Neural progenitor cell (in vitro differentiated cells): ENCODE data around the gene HOXA13. TPM values are rescaled to one million over a fixed set of nuclear protein-coding genes. Genes with fewer than 3 reads are reported as not detected.

Source experiments
- DNase-seq: peaks from one replicate; pipeline ENCODE4 v3.0.0-alpha.2; 2016; ENCODE audit warnings: low spot score
- H2AFZ ChIP-seq: fragments of 200-600 bp; sonication (generic); replicated peaks from 2 replicates; pipeline ENCODE4 v1.6.1; 2016; ENCODE audit warnings: antibody characterized with exemption
- H3F3A ChIP-seq: fragments of 200-600 bp; sonication (generic); 2 replicates; pipeline ENCODE4 v1.6.1; 2016; ENCODE audit warnings: antibody characterized with exemption, low read depth
- H3K27ac ChIP-seq: fragments of 200-600 bp; sonication (generic); 2 replicates; pipeline ENCODE4 v1.5.1; 2016; ENCODE audit warnings: mild to moderate bottlenecking
- H3K27me3 ChIP-seq: fragments of 200-600 bp; sonication (generic); 2 replicates; pipeline ENCODE4 v1.6.1; 2016; ENCODE audit warnings: mild to moderate bottlenecking, moderate library complexity
- H3K36me3 ChIP-seq: fragments of 200-600 bp; sonication (generic); 2 replicates; pipeline ENCODE4 v1.5.1; 2016
- H3K4me1 ChIP-seq: fragments of 200-600 bp; sonication (generic); 2 replicates; pipeline ENCODE4 v1.6.1; 2016; ENCODE audit warnings: mixed run types
- H3K4me2 ChIP-seq: fragments of 200-600 bp; sonication (generic); 2 replicates; pipeline ENCODE4 v1.6.1; 2016
- H3K4me3 ChIP-seq: fragments of 200-600 bp; sonication (generic); 2 replicates; pipeline ENCODE4 v1.5.1; 2016
- H3K79me2 ChIP-seq: fragments of 200-600 bp; sonication (generic); 2 replicates; pipeline ENCODE4 v1.6.1; 2016; ENCODE audit warnings: low read depth
- H3K9ac ChIP-seq: fragments of 200-600 bp; sonication (generic); 2 replicates; pipeline ENCODE4 v1.6.1; 2016
- H3K9me3 ChIP-seq: fragments of 200-600 bp; sonication (generic); 2 replicates; pipeline ENCODE4 v1.5.1; 2016; ENCODE audit warnings: low read depth
- H4K20me1 ChIP-seq: fragments of 200-600 bp; sonication (generic); 2 replicates; pipeline ENCODE4 v1.6.1; 2016; ENCODE audit warnings: low read depth
- H3K27ac Mint-ChIP-seq: 3 replicates; pipeline ENCODE4 v1.8.0; 2021; ENCODE audit warnings: mixed read lengths
- H3K27me3 Mint-ChIP-seq: 2 replicates; pipeline ENCODE4 v1.8.0; 2022; ENCODE audit warnings: low read depth, mild to moderate bottlenecking, inconsistent platforms, moderate library complexity, mixed read lengths; ENCODE audit not compliant: insufficient read depth
- H3K36me3 Mint-ChIP-seq: 3 replicates; pipeline ENCODE4 v1.8.0; 2021; ENCODE audit warnings: mixed read lengths
- H3K4me1 Mint-ChIP-seq: 3 replicates; pipeline ENCODE4 v1.8.0; 2021; ENCODE audit warnings: mixed read lengths
- H3K4me3 Mint-ChIP-seq: 3 replicates; pipeline ENCODE4 v1.8.0; 2021; ENCODE audit warnings: mild to moderate bottlenecking, moderate library complexity, mixed read lengths
- H3K9me3 Mint-ChIP-seq: 3 replicates; pipeline ENCODE4 v1.8.0; 2020; ENCODE audit warnings: mixed read lengths
- EZH2 ChIP-seq: fragments of 200-600 bp; sonication (generic); IDR thresholded peaks from 2 replicates; pipeline ENCODE4 v1.6.1; 2017; ENCODE audit warnings: antibody characterized with exemption, mild to moderate bottlenecking, moderate library complexity
- EZH2phosphoT487 ChIP-seq: fragments of 200-600 bp; sonication (generic); IDR thresholded peaks from 2 replicates; pipeline ENCODE4 v1.6.1; 2017; ENCODE audit warnings: antibody characterized with exemption
- total RNA-seq: library from RNA; depleted of rRNA; stranded (reverse); fragments of >200 nt; gene quantifications from 2 replicates; pipeline ENCODE4 v1.2.3, GENCODE V29; 2015; ENCODE audit warnings: low replicate concordance
- TF ChIP-seq, protein P1 (sequence below): fragments of 200-600 bp; sonication (generic); IDR thresholded peaks from 2 replicates; pipeline ENCODE4 v1.5.1; 2017; ENCODE audit warnings: antibody characterized with exemption, mild to moderate bottlenecking

HOXA13 gene
- total RNA-seq, 1 donor from 2014 or later, result not detected

DNA sequence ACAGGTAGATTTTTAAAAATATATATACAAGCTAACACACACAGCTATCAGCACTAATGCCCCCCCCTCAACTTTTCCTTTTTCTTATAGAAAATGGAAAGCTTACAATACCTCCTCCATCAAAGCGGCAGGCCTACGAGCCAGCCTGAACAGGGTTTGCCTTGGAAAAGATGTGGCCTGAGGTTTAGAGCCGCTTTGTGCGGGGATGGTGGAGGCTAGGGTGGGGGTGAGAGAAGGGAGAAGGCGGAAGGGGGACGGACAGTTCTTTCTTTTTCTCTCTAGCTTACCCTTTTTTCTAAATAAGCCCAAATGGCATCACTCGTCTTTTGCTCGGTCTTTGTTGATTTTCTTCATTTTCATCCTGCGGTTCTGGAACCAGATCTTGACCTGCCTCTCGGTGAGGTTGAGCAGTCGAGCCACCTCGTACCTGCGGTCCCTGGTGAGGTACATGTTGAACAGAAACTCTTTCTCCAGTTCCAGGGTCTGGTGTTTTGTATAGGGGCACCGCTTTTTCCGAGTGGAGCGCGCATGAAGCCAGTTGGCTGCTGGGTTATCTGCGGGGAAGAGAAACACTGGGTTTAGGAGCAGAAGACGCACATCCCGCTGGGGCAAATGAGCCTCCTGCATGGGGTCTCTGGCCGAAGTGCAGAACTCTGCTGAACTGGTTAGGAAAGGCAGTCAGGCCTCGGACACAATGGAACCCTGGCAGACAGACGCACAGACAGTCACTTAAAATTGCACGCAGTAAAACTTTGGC is 36.4 kb downstream of the HOXA13 start:
- TF ChIP-seq EZH2phosphoT487, result peak; percentile 53
- TF ChIP-seq EZH2, result peak; percentile 35
- TF ChIP-seq, protein P1, sequence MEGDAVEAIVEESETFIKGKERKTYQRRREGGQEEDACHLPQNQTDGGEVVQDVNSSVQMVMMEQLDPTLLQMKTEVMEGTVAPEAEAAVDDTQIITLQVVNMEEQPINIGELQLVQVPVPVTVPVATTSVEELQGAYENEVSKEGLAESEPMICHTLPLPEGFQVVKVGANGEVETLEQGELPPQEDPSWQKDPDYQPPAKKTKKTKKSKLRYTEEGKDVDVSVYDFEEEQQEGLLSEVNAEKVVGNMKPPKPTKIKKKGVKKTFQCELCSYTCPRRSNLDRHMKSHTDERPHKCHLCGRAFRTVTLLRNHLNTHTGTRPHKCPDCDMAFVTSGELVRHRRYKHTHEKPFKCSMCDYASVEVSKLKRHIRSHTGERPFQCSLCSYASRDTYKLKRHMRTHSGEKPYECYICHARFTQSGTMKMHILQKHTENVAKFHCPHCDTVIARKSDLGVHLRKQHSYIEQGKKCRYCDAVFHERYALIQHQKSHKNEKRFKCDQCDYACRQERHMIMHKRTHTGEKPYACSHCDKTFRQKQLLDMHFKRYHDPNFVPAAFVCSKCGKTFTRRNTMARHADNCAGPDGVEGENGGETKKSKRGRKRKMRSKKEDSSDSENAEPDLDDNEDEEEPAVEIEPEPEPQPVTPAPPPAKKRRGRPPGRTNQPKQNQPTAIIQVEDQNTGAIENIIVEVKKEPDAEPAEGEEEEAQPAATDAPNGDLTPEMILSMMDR, result no peak
- no peaks in the 10 kb centered on the region for H3K4me1 Mint-ChIP-seq
- Histone ChIP-seq H3K27ac (no peak overlapping the region), H3K4me3 (no peak overlapping the region), H3K36me3 (no peaks in the 10 kb centered on the region), H3K4me1 (no peaks in the 10 kb centered on the region), H2AFZ (no peak overlapping the region), H3K9ac (no peak overlapping the region), H3K27me3 (peaks cover 100% of the 10 kb centered on the region), H3K79me2 (no peaks in the 10 kb centered on the region), H3F3A (no peaks in the 10 kb centered on the region), H3K4me2 (no peak overlapping the region), H3K9me3 (no peaks in the 10 kb centered on the region), H4K20me1 (peaks cover 55% of the 10 kb centered on the region)
- peaks cover 3% of the 10 kb centered on the region for H3K9me3 Mint-ChIP-seq
- no peaks in the 10 kb centered on the region for H3K36me3 Mint-ChIP-seq
- H3K27me3 Mint-ChIP-seq, result peaks cover 90% of the 10 kb centered on the region
- H3K4me3 Mint-ChIP-seq, result no peak overlapping the region
- H3K27ac Mint-ChIP-seq, result no peak overlapping the region
- no peak for DNase-seq

DNA sequence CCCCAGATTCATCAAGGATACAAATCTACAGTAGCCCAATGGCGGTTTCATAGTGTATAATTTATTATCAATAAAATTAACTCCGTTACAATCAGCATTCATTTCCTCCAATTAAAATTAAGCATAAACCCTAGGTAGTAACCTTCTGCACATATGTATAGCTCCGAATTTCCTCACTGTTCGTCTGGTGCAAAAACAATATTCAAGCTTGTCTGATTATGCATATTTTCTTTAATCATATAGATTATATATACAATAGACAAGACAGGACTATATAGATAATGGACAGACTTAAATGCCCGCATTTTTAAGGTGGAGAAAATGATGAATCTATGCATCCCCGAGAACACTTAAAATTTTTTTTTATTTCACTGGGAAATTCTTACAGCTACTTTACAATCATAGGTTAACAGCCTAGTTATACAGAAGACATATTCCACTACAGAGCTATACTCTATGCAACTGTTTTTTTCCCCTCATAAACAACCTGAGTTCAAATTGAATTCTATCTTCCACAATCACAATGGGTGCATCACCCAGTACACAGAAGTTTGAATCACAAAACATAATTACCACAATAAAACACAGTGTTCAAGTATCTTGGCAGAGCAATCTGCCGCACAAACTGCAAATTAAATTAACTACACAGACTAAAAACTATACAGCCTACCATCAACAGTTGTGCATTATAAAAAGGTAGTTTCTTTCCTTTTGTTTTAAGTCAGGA is 37.2 kb downstream of the HOXA13 start:
- Histone ChIP-seq H3K27ac (no peak overlapping the region), H3K4me3 (no peak overlapping the region), H3K4me2 (no peak overlapping the region), H3K4me1 (no peaks in the 10 kb centered on the region), H3F3A (no peaks in the 10 kb centered on the region), H2AFZ (no peak overlapping the region), H3K9me3 (no peaks in the 10 kb centered on the region), H3K9ac (no peak overlapping the region), H4K20me1 (peaks cover 55% of the 10 kb centered on the region), H3K36me3 (no peaks in the 10 kb centered on the region), H3K79me2 (no peaks in the 10 kb centered on the region), H3K27me3 (peaks cover 100% of the 10 kb centered on the region)
- H3K4me1 Mint-ChIP-seq, result no peaks in the 10 kb centered on the region
- H3K27ac Mint-ChIP-seq, result no peak overlapping the region
- no peak overlapping the region for H3K4me3 Mint-ChIP-seq
- DNase-seq, result no peak
- H3K36me3 Mint-ChIP-seq, result peaks cover 2% of the 10 kb centered on the region
- peaks cover 90% of the 10 kb centered on the region for H3K27me3 Mint-ChIP-seq
- peak; percentile 40 for TF ChIP-seq EZH2phosphoT487
- TF ChIP-seq EZH2, result peak; percentile 34
- TF ChIP-seq, protein P1, result no peak
- H3K9me3 Mint-ChIP-seq, result peaks cover 9% of the 10 kb centered on the region

DNA sequence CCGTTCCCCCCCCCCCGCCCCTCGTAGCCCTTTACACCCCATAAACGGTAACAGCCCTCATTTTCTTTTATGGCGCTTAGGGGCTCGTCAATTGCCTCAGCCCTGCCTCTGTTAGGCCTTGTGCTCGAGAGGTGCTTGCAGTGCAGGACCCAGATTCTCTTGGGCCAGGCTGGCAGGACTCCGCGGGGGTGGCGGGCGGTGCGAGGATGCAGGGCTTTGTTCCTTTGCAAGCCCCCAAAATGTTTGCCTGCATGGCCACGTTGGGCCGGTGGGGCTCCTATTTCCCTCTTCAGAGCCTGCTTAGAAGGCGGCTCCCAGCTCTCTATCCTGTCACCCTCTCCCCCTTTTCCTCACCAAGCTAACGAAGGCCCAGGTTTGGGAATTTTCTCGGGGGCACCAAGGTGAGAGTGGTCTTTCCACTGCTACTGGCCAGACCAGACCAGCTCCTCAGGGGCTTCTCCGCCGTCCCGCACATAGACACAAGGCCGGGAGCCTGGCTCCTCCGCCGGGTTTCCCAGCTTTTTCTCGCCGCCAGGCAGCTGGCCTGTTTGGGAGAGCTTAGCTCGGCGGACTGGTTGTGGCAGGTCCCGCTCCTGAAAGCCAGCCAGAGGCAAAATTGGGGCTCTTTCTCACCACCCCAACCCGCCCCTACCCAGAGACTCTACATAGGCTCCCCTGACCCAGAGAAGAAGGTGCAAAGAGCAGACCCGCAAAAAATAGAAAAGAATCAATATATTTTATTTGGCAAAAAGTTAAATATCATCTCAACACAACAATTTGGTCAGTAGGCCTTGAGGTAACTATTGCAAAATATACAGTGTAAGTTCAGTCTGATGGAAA is 38.0 kb downstream of the HOXA13 start:
- TF ChIP-seq, protein P1, result no peak
- TF ChIP-seq EZH2 (no peak), EZH2phosphoT487 (no peak)
- H3F3A ChIP-seq, result no peaks in the 10 kb centered on the region
- no peaks in the 10 kb centered on the region for H3K36me3 ChIP-seq
- H2AFZ ChIP-seq, result no peak overlapping the region
- no peaks in the 10 kb centered on the region for H3K79me2 ChIP-seq
- no peak overlapping the region for H3K4me3 ChIP-seq
- peak; percentile 50 for DNase-seq
- H3K36me3 Mint-ChIP-seq, result peaks cover 2% of the 10 kb centered on the region
- peaks cover 12% of the 10 kb centered on the region for H3K9me3 Mint-ChIP-seq
- no peaks in the 10 kb centered on the region for H3K4me1 Mint-ChIP-seq
- no peak overlapping the region for H3K4me2 ChIP-seq
- H4K20me1 ChIP-seq, result peaks cover 55% of the 10 kb centered on the region
- peaks cover 90% of the 10 kb centered on the region for H3K27me3 Mint-ChIP-seq
- H3K9me3 ChIP-seq, result no peaks in the 10 kb centered on the region
- peaks cover 100% of the 10 kb centered on the region for H3K27me3 ChIP-seq
- no peaks in the 10 kb centered on the region for H3K4me1 ChIP-seq
- H3K27ac ChIP-seq, result no peak overlapping the region
- no peak overlapping the region for H3K9ac ChIP-seq
- H3K27ac Mint-ChIP-seq, result no peak overlapping the region
- H3K4me3 Mint-ChIP-seq, result no peak overlapping the region
